Measurements from ENCODE around the gene LHPP. TPM values are rescaled to one million over a fixed set of nuclear protein-coding genes. Genes with fewer than 3 reads are reported as not detected.

The LHPP gene
- total and polyA plus RNA-seq, 2 experiments from 2014 or later, result 27.4 to 40.2 TPM

- TF ChIP-seq ZNF462 (CRISPR knock-in tag; IDR thresholded peaks at IDR 0.05) (no peak), REST (IDR thresholded peaks at IDR 0.05; ENCODE audit: unreplicated experiment) (no peak), JUNB (IDR thresholded peaks at IDR 0.05; ENCODE audit: unreplicated experiment) (no peak), ZNF114 (CRISPR knock-in tag; IDR thresholded peaks at IDR 0.05) (no peak), NANOG (IDR thresholded peaks at IDR 0.05; ENCODE audit: borderline replicate concordance) (no peak), ETS1 (IDR thresholded peaks at IDR 0.05) (no peak), EZH2phosphoT487 (IDR thresholded peaks at IDR 0.05; ENCODE audit: unreplicated experiment) (no peak), POLR2AphosphoS5 (IDR thresholded peaks at IDR 0.05; ENCODE audit: low read depth) (no peak)
These were observed 143.4 kb downstream of the LHPP start (continued) for GRCh38 chr10:124605001-124605370.

Measured in GM23338 (cell line).